HG03139 (cell line): ENCODE results near the gene HSD17B10.
"Not testable (repeated sequence)": the region's sequence is repeated elsewhere in the genome, so short reads cannot be mapped to it uniquely, and the experiment has no call there.

Experiments used
- ATAC-seq: cut with Tn5 transposase; IDR thresholded peaks from one replicate; pipeline ENCODE4 v1.9.1; 2021; ENCODE audit not compliant: unreplicated experiment

HSD17B10 gene

DNA sequence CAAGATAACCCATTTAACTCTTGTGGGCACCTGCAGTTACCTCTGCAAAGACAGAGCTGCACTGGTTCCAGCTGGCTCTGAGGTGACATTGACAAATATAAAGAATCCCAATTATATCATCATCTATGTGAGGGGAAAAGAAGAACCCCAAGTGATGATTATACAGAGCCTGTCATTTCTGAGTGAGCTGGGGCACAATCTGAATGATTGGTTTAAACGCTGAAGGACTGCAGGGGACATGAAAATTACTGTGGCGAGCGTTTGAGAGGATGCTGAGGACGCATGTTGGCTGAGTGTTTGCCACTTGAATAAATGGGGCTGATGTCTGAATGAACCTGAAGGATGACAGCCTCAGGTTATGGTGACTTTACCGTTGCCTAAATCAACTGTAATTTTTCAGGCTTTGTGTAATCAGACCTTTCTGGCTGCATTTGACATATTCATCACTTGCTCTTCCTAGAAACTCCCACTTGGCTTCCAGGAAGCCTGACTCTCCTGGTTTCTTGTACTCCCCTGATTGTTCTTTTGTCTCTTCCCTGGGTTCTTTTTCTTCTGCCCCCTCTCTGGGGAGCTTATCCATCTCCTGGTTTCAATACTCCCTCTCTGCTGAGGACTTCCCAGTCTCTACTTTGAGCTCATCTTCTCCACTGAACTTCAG lies 4.1 kb upstream of the HSD17B10 start:
- ATAC-seq: no peak

DNA sequence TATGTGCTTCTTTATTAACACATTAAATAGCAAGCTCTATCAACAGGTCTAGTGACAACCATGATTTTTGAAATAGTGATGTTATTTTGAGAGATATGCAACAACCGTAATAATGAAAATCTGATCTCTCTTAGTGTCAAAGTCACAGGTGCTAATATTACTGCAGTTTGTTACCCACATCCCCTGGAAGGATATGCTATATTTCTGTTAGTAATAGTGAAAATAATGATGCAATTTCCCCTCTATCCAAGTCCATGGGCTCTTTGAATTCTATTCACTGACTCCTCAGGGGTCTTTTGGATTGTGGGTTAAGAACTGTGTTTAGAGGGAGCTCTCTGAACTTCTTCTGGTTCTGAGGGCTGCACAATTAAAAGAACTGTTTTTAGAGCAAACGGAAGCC lies 3.0 kb upstream of the HSD17B10 start:
- no peak for ATAC-seq

- no peak for ATAC-seq
Observed at GRCh38 chrX:53435997-53436396, 1.8 kb upstream of the HSD17B10 start.

GRCh38 chrX:53430231-53430630 lies 3.9 kb downstream of the HSD17B10 start:
- ATAC-seq: no peak

DNA sequence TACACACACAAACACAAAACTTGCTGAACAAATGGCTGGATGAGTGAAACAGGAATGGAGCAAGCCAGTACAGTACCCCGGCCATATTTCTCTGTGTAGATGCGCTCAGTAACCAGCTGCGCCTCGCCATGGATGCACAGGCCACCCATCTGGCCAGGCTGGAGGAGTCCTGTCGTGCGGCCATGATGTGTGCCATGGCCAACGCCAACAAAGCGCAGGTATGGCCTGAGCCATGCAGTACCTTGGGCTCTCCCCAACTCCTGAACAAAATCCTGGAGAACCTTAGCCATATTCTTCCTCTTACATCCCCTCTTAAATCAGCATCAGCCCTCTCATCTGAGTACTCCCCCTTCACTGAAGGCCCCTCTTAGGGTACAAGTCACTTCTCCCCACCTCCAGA lies 4.4 kb downstream of the HSD17B10 start:
- no peak for ATAC-seq

- no peak for ATAC-seq
Observed at GRCh38 chrX:53422861-53423306, 11.3 kb downstream of the HSD17B10 start, which contains the start of gene RIBC1. TSS of gene RIBC1 (plus strand) at chrX:53422873. CDS start at chrX:53426277, 3,404 bp downstream.

DNA sequence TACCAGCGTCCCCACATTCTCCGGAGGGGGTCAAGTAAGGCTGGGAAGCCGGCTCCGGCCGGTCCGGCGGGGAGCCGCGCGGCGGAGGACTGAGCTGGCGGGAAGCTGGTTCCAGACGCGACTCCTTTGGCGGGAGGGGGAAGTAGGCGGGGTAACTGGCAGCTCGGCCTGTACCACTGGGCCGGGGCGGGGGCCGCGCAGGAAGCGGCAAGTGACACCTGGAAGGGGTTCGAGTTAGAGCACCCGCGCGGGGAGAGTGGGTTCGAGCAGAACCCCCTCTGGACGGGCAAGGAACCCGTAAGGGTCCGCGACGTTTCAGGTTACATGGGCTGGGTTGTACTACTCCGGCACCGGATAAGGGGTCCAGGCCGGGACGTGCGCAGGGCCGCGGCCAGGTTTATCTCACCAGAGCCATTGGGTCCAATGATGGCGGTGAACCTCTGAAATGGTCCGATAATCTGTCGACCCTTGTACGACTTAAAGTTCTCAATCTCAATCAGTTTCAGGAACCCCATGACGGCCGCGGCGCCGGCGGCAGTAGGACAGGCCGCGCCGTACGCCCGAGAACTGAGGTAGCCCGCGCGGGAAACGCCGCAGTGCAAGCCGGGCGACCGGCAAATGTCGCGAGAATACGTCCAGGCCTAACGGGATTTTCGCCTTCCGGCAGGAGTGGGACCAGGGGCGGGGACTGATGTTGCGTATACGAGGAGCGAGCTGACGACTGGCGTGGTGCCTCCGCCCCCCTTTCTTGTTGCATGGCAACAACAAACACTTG lies 11.9 kb downstream of the HSD17B10 start, which contains the start of gene SMC1A:
Gene SMC1A, minus strand, starts transcription at position 569 of the 775 bp plus-strand sequence. Its CDS starts 54 bp downstream, at position 515.
- ATAC-seq: peak; percentile 96

DNA sequence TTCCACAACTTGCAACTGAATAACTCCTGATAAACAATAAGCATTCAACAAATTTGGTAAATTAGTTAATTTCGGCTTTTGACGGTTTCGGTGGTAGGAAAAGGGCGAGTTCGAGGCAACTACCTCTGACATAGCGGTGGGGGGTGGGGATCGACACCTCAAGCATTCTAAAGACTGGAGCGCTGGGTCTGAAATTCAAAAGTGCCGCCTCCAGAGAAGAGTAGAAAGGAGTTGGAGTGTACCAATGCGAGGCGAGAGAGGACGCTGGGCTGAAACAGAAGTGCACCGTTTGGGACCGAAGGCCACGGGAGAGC lies 12.4 kb downstream of the HSD17B10 start:
- no peak for ATAC-seq

DNA sequence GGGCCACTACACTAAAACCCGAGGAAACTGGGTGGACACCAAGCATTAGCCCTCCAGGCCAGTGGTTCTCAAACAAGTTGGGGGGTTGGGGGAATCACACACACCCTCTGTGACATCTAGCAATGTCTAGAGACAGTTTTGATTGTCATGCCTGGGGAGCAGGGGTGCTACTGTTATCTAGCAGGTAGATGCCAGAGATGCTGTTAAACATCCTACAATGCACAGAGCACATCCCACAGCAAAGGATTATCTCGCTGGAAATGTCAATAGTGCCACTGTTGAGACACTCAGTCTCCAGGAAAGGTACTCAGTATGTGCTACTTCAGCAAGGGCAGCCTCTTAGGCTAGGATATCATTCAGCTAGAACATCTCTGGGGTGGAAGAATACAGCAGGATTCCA lies 13.0 kb downstream of the HSD17B10 start:
- no peak for ATAC-seq

DNA sequence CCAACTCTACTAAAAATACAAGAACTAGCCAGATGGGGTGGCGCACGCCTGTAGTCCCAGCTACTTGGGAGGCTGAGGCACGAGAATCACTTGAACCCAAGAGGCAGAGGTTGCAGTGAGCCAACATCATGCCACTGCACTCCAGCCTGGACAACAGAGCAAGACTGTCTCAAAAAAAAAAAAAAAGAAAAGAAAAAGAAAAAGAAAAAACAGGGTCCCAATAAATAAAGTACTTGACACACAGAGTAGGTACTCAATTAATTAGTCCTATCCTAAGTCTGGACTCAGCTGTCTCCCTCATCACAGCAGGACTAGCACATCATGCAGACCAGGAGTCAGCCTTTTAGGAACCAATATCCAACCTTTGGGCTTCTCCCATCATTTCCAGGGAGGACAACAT lies 13.8 kb downstream of the HSD17B10 start:
- not testable (repeated sequence) for ATAC-seq

GRCh38 chrX:53412446-53412845 lies 21.7 kb downstream of the HSD17B10 start:
- ATAC-seq: no peak

- ATAC-seq: no peak
Observed at GRCh38 chrX:53403535-53403934, 30.6 kb downstream of the HSD17B10 start.

DNA sequence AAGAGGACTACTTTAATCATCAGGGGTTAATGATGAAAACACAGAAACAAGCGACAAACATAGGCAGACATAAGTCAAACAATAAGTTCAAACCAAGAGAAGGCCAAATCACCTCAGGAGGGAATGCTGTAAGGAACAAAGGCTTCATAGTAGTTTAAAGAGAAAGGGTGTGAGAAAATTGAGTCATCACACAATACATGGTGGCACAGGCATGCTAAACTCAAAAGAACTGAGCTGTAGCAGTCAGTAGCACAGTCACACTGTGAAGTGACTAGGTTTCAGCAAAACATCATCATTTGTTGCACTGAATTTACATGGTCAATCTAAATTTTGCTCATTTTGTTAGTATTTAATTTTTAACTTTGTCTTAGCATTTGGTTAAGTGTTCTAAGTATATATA lies 36.0 kb downstream of the HSD17B10 start:
- no peak for ATAC-seq

DNA sequence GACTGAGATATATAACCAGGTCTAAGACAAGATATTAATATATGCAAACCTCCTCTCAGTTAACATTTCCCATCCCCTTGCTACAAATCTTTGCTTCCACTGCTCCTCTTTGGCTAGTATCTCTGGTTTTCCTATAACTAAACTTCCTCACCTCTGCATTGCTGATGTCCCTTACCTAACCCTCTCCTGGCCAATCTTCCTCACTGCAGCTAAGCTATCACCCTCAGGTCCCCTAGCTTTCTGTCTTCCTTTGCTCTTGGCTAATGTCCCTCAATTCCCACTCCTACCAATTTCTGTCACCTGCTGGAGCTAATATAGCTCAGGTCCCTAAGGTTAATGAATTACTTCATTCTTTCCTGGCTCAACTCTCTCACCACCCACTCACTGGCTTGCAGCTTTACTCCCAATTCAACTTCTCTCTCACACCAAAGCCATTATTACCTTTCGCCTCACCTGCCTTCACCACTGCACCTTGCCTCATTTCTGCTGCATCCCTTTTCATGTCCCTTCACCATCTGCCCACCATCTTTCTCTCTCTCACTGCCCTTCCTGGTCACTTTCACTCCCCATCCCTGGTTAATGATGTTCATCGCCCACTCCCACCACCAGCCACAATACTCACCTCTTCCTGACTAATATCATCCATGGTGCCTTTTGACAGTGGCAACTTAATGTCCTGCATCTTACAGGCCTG lies 38.4 kb downstream of the HSD17B10 start:
- no peak for ATAC-seq

DNA sequence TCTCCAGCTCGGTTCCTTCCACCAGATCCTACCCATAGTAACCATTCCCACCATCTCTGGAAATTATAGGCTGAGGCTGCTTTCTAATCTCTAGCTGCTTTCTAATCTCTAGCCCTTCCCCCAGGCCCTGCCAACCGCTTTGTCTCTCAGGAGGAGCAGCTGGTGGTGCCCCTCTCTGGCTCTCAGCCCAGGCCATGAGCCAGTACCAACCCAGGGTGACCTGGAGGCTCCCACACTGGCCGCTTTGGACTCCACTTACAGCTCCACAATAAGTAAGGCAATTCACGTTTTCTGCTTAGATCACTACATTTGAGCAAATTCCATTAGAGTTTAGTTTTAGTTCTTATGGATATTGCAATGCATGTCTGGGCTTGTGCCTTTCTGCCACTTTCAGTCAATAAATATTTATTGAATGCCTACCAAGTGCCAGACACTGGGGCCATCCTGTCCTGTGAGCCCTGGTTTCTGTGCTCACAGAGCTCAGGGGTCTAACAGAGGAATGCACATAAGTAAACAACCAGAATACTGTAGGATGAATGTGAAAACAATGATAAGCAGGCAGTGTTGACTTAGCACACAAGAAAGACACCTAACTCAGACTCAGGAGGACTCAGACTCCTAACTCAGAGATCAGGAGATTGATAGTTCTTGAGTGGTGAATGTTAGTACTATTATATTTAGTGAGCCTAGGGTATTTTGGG lies 50.6 kb downstream of the HSD17B10 start:
- ATAC-seq: no peak
